Measurements from ENCODE around the gene CYBC1. TPM values are rescaled to one million over a fixed set of nuclear protein-coding genes. Genes with fewer than 3 reads are reported as not detected.
A peak's percentile ranks its signal among the peaks of the same experiment; 100 is the strongest.

Gene CYBC1
- 99.6 and 99.9 TPM in 2 replicates for total RNA-seq (2022)
- Bru-seq, nascent RNA: percentile 72 among the genes with signal in this experiment
- percentile 87 among the genes with signal in this experiment for BruChase-seq, experiment 1, labeled RNA remaining after a 2-hour chase
- percentile 89 among the genes with signal in this experiment for BruChase-seq, experiment 2, labeled RNA remaining after a 6-hour chase
- long read RNA-seq, transcript CYBC1-210 (7 exons, 1,053 nt): minor isoform, 5 of 104 reads
- long read RNA-seq, transcript CYBC1-201 (7 exons, 2,093 nt): major isoform, 53 of 104 reads
- long read RNA-seq, partial matches to known transcripts: 10 of 104 reads
- long read RNA-seq, other reads (novel, unspliced or antisense): 19 of 104 reads

DNA sequence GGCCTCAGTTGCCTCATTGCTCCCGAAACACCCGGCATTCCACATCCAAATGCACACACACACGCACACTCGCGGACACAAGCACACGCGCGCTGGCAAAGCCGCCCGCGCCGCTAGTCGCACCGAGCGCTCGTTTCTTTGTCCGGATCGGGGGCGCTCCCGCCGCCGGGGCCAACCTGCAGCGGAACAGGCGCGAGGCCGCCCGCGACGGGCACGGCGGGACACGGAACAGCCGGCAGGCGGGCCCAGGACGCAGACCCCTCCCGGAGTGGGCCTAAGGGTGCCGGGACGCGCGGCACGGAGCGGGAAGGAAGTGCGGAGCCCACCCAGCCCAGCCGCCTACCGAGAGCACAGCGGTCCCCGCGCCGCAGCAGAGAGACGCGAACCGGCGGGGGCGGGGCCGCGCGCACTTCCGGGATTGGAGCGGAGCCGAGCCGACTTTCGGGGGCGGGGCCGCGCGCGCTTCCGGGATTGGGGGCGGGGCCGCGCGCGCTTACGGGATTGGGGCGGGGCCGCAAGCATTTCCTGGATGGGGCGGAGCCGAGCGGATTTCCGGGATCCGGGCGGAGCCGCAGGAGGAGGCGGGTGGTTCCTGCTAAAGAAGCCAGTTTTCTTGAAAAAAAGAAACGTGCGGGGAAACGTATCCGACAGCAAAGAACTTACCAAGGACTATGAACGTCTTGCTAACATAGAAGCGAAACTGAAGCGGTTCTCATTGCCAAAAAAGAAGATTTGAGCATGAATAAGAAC is at the start of gene CYBC1:
Gene CYBC1 (minus strand): TSS at position 396 of the 750 bp plus-strand sequence. CDS start 1,498 bp downstream, outside the sequence.
- intact Hi-C loops (cut with micrococcal nuclease; ENCODE audit: unreplicated experiment): loop anchor here (1.0 kb wide), 1 partner anchor 8 kb away; the partner anchor contains the start of gene NARF
- peaks cover 9% of the 10 kb centered on the region for H3K9me3 Mint-ChIP-seq (ENCODE audit: unreplicated experiment)
- ChIA-PET POLR2A (no interaction called here), CTCF (no interaction called here)
- H3K4me3 Mint-ChIP-seq (ENCODE audit: unreplicated experiment): peak within 1 kb of the TSS; percentile 83
- no peaks in the 10 kb centered on the region for H3K27me3 Mint-ChIP-seq (ENCODE audit: insufficient read depth, unreplicated experiment)
- peak within 1 kb of the TSS; percentile 89 for H3K27ac Mint-ChIP-seq (ENCODE audit: unreplicated experiment)
- H3K4me1 Mint-ChIP-seq (ENCODE audit: low read depth, unreplicated experiment): no peaks in the 10 kb centered on the region
- H3K36me3 ChIP-seq (ENCODE audit: control insufficient read depth, insufficient read depth, low read length): no peaks in the 10 kb centered on the region
- H3K4me1 ChIP-seq: peaks cover 15% of the 10 kb centered on the region
- DNase-seq: peak; percentile 92 to 96
- peak within 1 kb of the TSS; percentile 85 for H3K4me3 ChIP-seq (ENCODE audit: low read depth, low read length)
- BruUV-seq (replicated peaks): TSS peak; percentile 58
- no peaks in the 10 kb centered on the region for H3K9me3 ChIP-seq
- peaks cover 14% of the 10 kb centered on the region for H3K36me3 Mint-ChIP-seq (ENCODE audit: insufficient read depth, unreplicated experiment)
- no peak for TF ChIP-seq CTCF (IDR thresholded peaks at IDR 0.05; ENCODE audit: insufficient read depth in 1 of 2, low read depth in 1 of 2, low read length in 1 of 2, severe bottlenecking in 1 of 2, unreplicated experiment in 1 of 2)
- no peaks in the 10 kb centered on the region for H3K27me3 ChIP-seq (replicated peaks; ENCODE audit: control insufficient read depth, insufficient read depth, low read length)

DNA sequence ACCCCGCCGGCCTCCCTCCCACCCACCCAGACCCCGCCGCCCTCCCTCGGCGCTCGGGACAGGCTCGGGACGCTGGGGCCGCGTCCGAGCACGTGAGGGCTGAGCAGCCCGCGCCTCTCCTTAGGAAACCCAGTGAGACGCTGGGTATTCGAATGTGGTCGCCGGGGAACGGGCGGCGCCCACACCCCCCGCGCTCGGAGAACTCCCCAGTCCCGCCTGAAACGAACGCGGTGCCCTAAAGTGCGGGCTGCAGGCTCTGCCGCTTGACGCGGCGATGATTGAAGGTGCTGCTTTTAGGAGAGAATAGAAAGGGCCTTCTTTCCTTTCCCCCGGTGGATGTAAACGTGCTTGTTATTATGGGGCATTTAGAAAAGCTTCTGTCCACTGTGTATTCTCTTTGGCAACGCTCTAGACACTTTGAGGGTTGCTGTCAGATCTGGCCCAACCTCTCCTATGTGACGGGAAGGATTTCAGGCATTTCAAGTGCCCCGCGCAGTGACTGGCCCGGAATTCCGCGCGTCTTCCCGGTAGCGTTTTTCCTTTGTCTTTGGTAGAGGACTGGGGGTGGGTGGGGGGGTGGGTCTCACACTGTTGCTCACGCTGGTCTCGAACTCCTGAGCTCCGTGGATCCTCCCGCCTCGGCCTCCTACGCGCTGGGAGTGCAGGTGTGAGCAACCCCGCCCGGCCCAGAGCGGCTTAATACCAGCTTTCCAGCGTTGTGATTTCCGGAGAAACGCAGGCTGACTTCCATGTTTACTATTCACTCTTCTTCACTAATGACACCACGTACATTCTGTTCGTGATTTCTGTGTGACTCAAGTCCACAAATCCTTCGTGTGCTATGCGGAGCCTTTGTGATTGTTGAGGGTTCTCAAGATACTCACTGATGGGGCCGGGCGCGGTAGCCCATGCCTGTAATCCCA is 47.2 kb upstream of the CYBC1 start:
- Mint-ChIP-seq H3K4me3 (ENCODE audit: unreplicated experiment) (peak overlapping the region; percentile 91), H3K27ac (ENCODE audit: unreplicated experiment) (peak overlapping the region; percentile 94), H3K4me1 (ENCODE audit: low read depth, unreplicated experiment) (peaks cover 12% of the 10 kb centered on the region), H3K9me3 (ENCODE audit: unreplicated experiment) (no peaks in the 10 kb centered on the region), H3K36me3 (ENCODE audit: insufficient read depth, unreplicated experiment) (peaks cover 27% of the 10 kb centered on the region), H3K27me3 (ENCODE audit: insufficient read depth, unreplicated experiment) (peaks cover 4% of the 10 kb centered on the region)
- POLR2A ChIA-PET: interaction anchor here (0.6 kb wide), 1 partner anchor 54 kb away, joined by 6 read pairs; no protein-coding TSS in a partner anchor
- peaks cover 19% of the 10 kb centered on the region for H3K4me1 ChIP-seq
- DNase-seq: peak; percentile 66 to 74
- CTCF ChIA-PET: no interaction called here
- H3K36me3 ChIP-seq (ENCODE audit: control insufficient read depth, insufficient read depth, low read length): no peaks in the 10 kb centered on the region
- H3K9me3 ChIP-seq: no peaks in the 10 kb centered on the region
- H3K27me3 ChIP-seq (replicated peaks; ENCODE audit: control insufficient read depth, insufficient read depth, low read length): no peaks in the 10 kb centered on the region
- intact Hi-C loops (cut with micrococcal nuclease; ENCODE audit: unreplicated experiment): no loop called here
- no peak for TF ChIP-seq CTCF (IDR thresholded peaks at IDR 0.05; ENCODE audit: insufficient read depth in 1 of 2, low read depth in 1 of 2, low read length in 1 of 2, severe bottlenecking in 1 of 2, unreplicated experiment in 1 of 2)
- peak overlapping the region; percentile 56 for H3K4me3 ChIP-seq (ENCODE audit: low read depth, low read length)
- BruUV-seq (replicated peaks): TSS peak; percentile 72

All from Caco-2 (cell line).